SU-DHL-6 (cell line): Measurements from ENCODE around the gene CPAMD8.
"Not testable (repeated sequence)": the region's sequence is repeated elsewhere in the genome, so short reads cannot be mapped to it uniquely, and the experiment has no call there.

Experiments used
- EZH2phosphoT487 ChIP-seq: fragments of 200-600 bp; sonication (generic), shearing (Covaris generic); conservative IDR thresholded peaks from 2 replicates; pipeline ENCODE4 v1.6.1; 2018; ENCODE audit warnings: mild to moderate bottlenecking, antibody characterized with exemption, low read length, moderate library complexity, mixed read lengths
- TF ChIP-seq, protein P1 (sequence below): fragments of 200-600 bp; sonication (generic); IDR thresholded peaks from one replicate; pipeline ENCODE4 v1.5.1; 2017; ENCODE audit warnings: antibody characterized with exemption, mild to moderate bottlenecking, low read length, moderate library complexity; ENCODE audit not compliant: insufficient read depth, poor library complexity, severe bottlenecking

DNA sequence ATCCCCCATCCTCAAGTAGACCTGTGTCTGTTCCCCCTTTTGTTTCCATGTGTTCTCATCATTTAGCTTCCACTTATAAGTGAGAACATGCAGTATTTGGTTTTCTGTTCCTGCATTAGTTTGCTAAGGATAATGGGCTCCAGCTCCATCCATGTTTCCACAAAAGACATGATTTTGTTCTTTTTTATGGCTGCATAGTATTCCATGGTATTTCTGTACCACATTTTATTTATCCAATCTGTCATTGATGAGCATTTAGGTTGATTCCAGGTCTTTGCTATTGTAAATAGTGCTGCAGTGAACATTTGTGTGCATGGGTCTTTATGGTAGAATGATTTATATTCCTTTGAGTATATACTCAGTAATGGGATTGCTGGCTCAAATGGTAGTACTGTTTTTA lies 68.3 kb downstream of the CPAMD8 start:
- TF ChIP-seq EZH2phosphoT487: not testable (repeated sequence)
- TF ChIP-seq, protein P1, sequence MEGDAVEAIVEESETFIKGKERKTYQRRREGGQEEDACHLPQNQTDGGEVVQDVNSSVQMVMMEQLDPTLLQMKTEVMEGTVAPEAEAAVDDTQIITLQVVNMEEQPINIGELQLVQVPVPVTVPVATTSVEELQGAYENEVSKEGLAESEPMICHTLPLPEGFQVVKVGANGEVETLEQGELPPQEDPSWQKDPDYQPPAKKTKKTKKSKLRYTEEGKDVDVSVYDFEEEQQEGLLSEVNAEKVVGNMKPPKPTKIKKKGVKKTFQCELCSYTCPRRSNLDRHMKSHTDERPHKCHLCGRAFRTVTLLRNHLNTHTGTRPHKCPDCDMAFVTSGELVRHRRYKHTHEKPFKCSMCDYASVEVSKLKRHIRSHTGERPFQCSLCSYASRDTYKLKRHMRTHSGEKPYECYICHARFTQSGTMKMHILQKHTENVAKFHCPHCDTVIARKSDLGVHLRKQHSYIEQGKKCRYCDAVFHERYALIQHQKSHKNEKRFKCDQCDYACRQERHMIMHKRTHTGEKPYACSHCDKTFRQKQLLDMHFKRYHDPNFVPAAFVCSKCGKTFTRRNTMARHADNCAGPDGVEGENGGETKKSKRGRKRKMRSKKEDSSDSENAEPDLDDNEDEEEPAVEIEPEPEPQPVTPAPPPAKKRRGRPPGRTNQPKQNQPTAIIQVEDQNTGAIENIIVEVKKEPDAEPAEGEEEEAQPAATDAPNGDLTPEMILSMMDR: not testable (repeated sequence)
